Measurements from ENCODE around the gene CAMK2D.

DNA sequence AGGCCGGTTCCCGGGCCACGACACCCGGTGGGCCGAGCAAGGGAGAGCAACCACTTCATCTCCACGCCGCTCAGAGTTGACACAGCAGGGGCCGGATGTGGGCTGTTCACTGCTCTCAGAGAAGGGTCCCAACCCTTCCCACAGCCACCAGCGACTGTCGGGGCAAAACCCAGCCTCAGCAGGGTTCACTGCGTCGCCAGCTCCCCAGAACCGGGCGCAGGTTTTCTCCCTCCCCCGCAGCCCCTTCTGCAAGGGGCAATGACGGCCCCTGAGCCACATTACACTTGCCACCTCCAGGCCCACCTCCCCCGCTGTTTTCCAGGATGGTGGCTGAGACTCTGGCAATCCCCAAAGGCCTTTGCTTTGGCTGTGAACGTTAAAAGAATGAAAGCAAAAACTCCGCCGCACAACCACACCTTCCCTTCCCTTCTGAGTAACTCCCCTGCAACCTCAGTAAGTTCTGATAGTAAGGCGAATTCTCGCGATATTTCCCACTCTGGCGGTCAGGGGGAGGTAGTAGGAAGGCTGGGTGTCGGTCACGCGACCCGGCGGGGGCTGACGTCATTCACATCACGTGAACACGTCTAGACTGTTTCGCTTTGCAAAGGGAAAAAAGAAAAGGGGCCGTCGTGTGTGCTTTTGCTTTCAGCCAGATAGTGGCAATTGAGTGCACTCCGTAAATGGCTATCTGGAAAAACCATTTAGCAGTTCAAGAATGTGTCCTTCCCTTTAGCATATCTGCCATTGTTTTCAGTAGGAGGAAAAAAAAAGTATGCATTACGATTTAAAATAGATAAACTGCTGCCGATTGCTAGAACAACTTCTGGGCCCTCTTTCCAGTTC is 869 bp upstream of the CAMK2D start:
- TF ChIP-seq CTCF (conservative IDR thresholded peaks at IDR 0.05; ENCODE audit: low read depth, low read length), result no peak
- TF ChIP-seq EZH2 (IDR thresholded peaks at IDR 0.05; ENCODE audit: borderline replicate concordance, low read depth, low read length, poor library complexity, severe bottlenecking), result no peak
